WTC11 (cell line): Measurements from ENCODE around the gene KCTD1. TPM values are rescaled to one million over a fixed set of nuclear protein-coding genes. Genes with fewer than 3 reads are reported as not detected.
"Not testable (repeated sequence)": the region's sequence is repeated elsewhere in the genome, so short reads cannot be mapped to it uniquely, and the experiment has no call there.

Experiments used
- ATAC-seq: fragments of 200-7000 bp; cut with Tn5 transposase; 2 replicates; pipeline ENCODE4 v1.10.0; 2021; ENCODE audit warnings: mild to moderate bottlenecking, moderate library complexity
- CTCF ChIA-PET: fragments of 300-600 bp; sonication (Branson Sonifier 250); formaldehyde crosslinking; loops from one replicate; lab custom pipeline; 2021; ENCODE audit warnings: antibody characterized with exemption; lab: Charles Lee
- POLR2A ChIA-PET: fragments of 350-600 bp; sonication (Branson Sonifier 250); formaldehyde crosslinking; loops from one replicate; lab custom pipeline; 2021; ENCODE audit warnings: antibody characterized with exemption; lab: Charles Lee
- DNase-seq: peaks from one replicate; pipeline ENCODE4 v3.0.0; 2021; ENCODE audit warnings: low spot score
- H3K27ac Mint-ChIP-seq: 2 replicates; pipeline ENCODE4 v1.8.0; 2021; ENCODE audit warnings: mixed read lengths
- H3K27me3 Mint-ChIP-seq: 2 replicates; pipeline ENCODE4 v1.8.0; 2021; ENCODE audit warnings: low read depth, mild to moderate bottlenecking, moderate library complexity, mixed read lengths
- H3K36me3 Mint-ChIP-seq: 2 replicates; pipeline ENCODE4 v1.8.0; 2021; ENCODE audit warnings: mixed read lengths
- H3K4me1 Mint-ChIP-seq: 2 replicates; pipeline ENCODE4 v1.8.0; 2022; ENCODE audit warnings: mixed read lengths
- H3K4me3 Mint-ChIP-seq: 2 replicates; pipeline ENCODE4 v1.8.0; 2021; ENCODE audit warnings: mild to moderate bottlenecking, moderate library complexity, mixed read lengths
- H3K9me3 Mint-ChIP-seq: 2 replicates; pipeline ENCODE4 v1.8.0; 2021; ENCODE audit warnings: mixed read lengths
- GABPB1 ChIP-seq: sonication (generic); formaldehyde crosslinking; IDR thresholded peaks from 2 replicates; pipeline ENCODE4 v1.8.1; 2023; ENCODE audit warnings: mild to moderate bottlenecking, missing genetic modification reagents
- HMGA2 ChIP-seq: fragments of 250-450 bp; sonication (Bioruptor Pico); IDR thresholded peaks from 2 replicates; pipeline ENCODE4 v1.4.0; 2021; ENCODE audit warnings: mild to moderate bottlenecking, moderate library complexity
- PRRX2 ChIP-seq: fragments of 250-450 bp; sonication (Bioruptor Pico); IDR thresholded peaks from 2 replicates; pipeline ENCODE4 v1.8.0; 2021; ENCODE audit warnings: mild to moderate bottlenecking
- TCF7 ChIP-seq: sonication (generic); formaldehyde crosslinking; IDR thresholded peaks from 2 replicates; pipeline ENCODE4 v1.8.0; 2022; ENCODE audit warnings: mild to moderate bottlenecking, low read depth, missing genetic modification reagents, moderate library complexity
- ZNF219 ChIP-seq: sonication (generic); formaldehyde crosslinking; IDR thresholded peaks from 2 replicates; pipeline ENCODE4 v1.8.0; 2023; ENCODE audit warnings: missing genetic modification reagents, mild to moderate bottlenecking, borderline replicate concordance
- ZNF423 ChIP-seq: fragments of 250-450 bp; sonication (Bioruptor Pico); IDR thresholded peaks from 2 replicates; pipeline ENCODE4 v2.1.2; 2022; ENCODE audit warnings: mild to moderate bottlenecking, moderate library complexity
- total RNA-seq: library from RNA; stranded (reverse); gene quantifications from 3 replicates; pipeline ENCODE4 v1.2.3, GENCODE V29; 2021
- TF ChIP-seq, protein P1 (sequence below): sonication (generic); formaldehyde crosslinking; IDR thresholded peaks from 2 replicates; pipeline ENCODE4 v1.8.0; 2023; ENCODE audit warnings: missing genetic modification reagents, mild to moderate bottlenecking, borderline replicate concordance
- TF ChIP-seq, protein P2 (sequence below): sonication (generic); formaldehyde crosslinking; IDR thresholded peaks from 2 replicates; pipeline ENCODE4 v1.8.0; 2022; ENCODE audit warnings: missing genetic modification reagents
- TF ChIP-seq, protein P3 (sequence below): sonication (generic); formaldehyde crosslinking; IDR thresholded peaks from 2 replicates; pipeline ENCODE4 v1.8.1; 2022; ENCODE audit warnings: low read depth, missing genetic modification reagents, borderline replicate concordance
- TF ChIP-seq, protein P4 (sequence below): sonication (generic); formaldehyde crosslinking; conservative IDR thresholded peaks from 2 replicates; pipeline ENCODE4 v1.8.1; 2022; ENCODE audit warnings: mild to moderate bottlenecking, missing genetic modification reagents

KCTD1 gene
- total RNA-seq, 1 experiment from 2014 or later: 23.3 TPM

DNA sequence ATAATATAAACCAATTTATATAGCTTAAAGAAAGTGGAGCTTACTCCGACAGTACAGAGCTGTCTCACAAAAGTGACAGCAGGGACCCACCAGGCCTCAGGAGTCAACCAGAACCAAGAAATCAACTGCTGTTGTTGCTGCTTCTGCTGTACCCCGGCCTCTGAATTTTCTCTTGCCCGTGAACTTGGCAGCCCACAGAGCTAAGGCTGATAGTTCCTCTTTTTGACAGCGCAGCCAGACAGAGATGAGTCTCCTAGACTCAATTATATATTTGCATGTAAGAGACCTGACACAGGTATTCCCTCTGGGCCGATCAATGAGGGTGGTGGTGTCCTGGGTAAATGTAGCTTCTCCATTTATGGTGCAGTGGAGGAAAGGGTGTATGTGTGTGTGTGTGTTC lies 109.4 kb downstream of the KCTD1 start (continued):
- TF ChIP-seq, protein P1, sequence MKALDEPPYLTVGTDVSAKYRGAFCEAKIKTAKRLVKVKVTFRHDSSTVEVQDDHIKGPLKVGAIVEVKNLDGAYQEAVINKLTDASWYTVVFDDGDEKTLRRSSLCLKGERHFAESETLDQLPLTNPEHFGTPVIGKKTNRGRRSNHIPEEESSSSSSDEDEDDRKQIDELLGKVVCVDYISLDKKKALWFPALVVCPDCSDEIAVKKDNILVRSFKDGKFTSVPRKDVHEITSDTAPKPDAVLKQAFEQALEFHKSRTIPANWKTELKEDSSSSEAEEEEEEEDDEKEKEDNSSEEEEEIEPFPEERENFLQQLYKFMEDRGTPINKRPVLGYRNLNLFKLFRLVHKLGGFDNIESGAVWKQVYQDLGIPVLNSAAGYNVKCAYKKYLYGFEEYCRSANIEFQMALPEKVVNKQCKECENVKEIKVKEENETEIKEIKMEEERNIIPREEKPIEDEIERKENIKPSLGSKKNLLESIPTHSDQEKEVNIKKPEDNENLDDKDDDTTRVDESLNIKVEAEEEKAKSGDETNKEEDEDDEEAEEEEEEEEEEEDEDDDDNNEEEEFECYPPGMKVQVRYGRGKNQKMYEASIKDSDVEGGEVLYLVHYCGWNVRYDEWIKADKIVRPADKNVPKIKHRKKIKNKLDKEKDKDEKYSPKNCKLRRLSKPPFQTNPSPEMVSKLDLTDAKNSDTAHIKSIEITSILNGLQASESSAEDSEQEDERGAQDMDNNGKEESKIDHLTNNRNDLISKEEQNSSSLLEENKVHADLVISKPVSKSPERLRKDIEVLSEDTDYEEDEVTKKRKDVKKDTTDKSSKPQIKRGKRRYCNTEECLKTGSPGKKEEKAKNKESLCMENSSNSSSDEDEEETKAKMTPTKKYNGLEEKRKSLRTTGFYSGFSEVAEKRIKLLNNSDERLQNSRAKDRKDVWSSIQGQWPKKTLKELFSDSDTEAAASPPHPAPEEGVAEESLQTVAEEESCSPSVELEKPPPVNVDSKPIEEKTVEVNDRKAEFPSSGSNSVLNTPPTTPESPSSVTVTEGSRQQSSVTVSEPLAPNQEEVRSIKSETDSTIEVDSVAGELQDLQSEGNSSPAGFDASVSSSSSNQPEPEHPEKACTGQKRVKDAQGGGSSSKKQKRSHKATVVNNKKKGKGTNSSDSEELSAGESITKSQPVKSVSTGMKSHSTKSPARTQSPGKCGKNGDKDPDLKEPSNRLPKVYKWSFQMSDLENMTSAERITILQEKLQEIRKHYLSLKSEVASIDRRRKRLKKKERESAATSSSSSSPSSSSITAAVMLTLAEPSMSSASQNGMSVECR: no peak
- TF ChIP-seq, protein P2, sequence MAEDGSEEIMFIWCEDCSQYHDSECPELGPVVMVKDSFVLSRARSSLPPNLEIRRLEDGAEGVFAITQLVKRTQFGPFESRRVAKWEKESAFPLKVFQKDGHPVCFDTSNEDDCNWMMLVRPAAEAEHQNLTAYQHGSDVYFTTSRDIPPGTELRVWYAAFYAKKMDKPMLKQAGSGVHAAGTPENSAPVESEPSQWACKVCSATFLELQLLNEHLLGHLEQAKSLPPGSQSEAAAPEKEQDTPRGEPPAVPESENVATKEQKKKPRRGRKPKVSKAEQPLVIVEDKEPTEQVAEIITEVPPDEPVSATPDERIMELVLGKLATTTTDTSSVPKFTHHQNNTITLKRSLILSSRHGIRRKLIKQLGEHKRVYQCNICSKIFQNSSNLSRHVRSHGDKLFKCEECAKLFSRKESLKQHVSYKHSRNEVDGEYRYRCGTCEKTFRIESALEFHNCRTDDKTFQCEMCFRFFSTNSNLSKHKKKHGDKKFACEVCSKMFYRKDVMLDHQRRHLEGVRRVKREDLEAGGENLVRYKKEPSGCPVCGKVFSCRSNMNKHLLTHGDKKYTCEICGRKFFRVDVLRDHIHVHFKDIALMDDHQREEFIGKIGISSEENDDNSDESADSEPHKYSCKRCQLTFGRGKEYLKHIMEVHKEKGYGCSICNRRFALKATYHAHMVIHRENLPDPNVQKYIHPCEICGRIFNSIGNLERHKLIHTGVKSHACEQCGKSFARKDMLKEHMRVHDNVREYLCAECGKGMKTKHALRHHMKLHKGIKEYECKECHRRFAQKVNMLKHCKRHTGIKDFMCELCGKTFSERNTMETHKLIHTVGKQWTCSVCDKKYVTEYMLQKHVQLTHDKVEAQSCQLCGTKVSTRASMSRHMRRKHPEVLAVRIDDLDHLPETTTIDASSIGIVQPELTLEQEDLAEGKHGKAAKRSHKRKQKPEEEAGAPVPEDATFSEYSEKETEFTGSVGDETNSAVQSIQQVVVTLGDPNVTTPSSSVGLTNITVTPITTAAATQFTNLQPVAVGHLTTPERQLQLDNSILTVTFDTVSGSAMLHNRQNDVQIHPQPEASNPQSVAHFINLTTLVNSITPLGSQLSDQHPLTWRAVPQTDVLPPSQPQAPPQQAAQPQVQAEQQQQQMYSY (CRISPR knock-in tag): no peak
- no peak for TF ChIP-seq ZNF219
- TF ChIP-seq, protein P3, sequence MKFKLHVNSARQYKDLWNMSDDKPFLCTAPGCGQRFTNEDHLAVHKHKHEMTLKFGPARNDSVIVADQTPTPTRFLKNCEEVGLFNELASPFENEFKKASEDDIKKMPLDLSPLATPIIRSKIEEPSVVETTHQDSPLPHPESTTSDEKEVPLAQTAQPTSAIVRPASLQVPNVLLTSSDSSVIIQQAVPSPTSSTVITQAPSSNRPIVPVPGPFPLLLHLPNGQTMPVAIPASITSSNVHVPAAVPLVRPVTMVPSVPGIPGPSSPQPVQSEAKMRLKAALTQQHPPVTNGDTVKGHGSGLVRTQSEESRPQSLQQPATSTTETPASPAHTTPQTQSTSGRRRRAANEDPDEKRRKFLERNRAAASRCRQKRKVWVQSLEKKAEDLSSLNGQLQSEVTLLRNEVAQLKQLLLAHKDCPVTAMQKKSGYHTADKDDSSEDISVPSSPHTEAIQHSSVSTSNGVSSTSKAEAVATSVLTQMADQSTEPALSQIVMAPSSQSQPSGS (CRISPR knock-in tag): no peak
- TF ChIP-seq ZNF423 (CRISPR knock-in tag): no peak
- TF ChIP-seq PRRX2 (CRISPR knock-in tag): no peak

DNA sequence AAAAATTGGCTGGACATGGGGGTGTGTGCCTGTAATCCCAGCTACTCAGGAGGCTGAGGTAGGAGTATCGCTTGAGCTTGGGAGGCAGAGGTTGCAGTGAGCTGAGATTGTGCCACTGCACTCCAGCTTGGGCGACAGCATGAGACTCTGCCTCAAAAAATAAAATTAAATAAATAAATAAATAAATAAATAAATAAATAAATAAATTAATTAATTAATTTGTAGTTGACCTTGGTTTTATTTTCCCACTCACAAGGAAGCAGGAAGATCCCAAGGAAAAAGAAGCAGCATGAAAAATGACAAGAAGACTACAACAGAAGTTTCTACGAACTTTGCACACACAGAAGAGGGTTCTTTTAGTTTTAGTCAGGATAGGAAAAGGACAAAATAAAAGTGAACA lies 110.7 kb downstream of the KCTD1 start:
- ATAC-seq, H3K36me3 Mint-ChIP-seq, DNase-seq, H3K4me3 Mint-ChIP-seq, H3K27me3 Mint-ChIP-seq, H3K9me3 Mint-ChIP-seq, H3K27ac Mint-ChIP-seq, POLR2A ChIA-PET: not testable (repeated sequence)
- TF ChIP-seq HMGA2: peak; percentile 49; the same call in 1 of the 2 replicates
- H3K4me1 Mint-ChIP-seq: peaks cover 13% of the 10 kb centered on the region
- CTCF ChIA-PET: interaction anchor here (0.8 to 1.7 kb wide), 4 partner anchors 17 to 54 kb away, joined by 3 to 6 read pairs (median 4); no protein-coding TSS in a partner anchor

DNA sequence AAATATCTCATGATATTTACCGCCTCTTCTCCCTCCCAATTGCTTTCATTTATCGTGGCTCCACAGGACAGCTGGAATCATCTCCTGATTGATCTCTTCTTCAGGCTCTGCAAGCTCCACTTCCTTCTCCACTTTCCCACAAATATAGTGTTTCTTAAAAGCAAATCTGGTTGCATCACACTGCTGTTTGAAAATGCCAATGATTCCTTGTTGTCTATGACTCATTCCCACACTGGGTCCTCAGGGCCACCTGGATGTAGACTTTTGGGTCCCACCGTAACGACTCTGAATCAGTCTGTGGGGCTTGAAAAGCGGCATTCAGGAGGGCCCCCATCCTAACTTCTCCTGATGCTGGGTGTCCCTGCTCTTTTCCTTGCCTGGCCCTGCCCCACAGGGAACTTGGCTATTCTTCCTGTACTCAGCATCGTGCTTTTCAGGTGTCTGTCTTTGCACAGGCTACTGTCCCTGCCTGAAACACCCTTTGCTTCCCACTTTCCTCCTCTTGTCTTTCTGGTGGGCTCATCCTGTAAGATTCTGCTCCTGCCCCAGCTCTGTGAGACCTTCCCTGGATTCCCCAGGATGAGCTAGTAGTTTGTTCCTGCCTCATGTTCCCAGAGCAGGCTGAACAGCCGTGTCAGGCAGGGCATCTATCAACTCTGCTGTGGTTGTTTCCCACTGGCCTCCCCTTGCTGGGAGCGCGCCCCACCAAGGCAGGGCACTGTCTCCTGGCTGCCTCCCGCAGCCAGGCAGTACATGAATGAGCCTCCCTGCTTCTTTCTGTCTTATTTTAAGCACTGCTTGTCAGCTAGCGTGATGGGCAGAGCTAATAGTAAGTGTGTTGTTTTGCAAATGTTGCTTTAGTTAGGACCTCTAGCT lies 111.9 kb downstream of the KCTD1 start:
- DNase-seq (no peak), ATAC-seq (peak; percentile 44)
- H3K27ac Mint-ChIP-seq: no peak overlapping the region
- peaks cover 10% of the 10 kb centered on the region for H3K4me1 Mint-ChIP-seq
- POLR2A ChIA-PET: no interaction called here
- no peaks in the 10 kb centered on the region for H3K9me3 Mint-ChIP-seq
- CTCF ChIA-PET: interaction anchor here (1.4 to 1.7 kb wide), 2 partner anchors 31 to 53 kb away, joined by 3 to 6 read pairs; no protein-coding TSS in a partner anchor
- TF ChIP-seq TCF7 (CRISPR knock-in tag): no peak
- peak; percentile 84 for TF ChIP-seq GABPB1
- TF ChIP-seq, protein P4, sequence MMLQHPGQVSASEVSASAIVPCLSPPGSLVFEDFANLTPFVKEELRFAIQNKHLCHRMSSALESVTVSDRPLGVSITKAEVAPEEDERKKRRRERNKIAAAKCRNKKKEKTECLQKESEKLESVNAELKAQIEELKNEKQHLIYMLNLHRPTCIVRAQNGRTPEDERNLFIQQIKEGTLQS (CRISPR knock-in tag): no peak
- H3K27me3 Mint-ChIP-seq: no peaks in the 10 kb centered on the region
- H3K36me3 Mint-ChIP-seq: no peaks in the 10 kb centered on the region
- H3K4me3 Mint-ChIP-seq: no peak overlapping the region
